GM12864 (cell line): ENCODE data around the gene BCAS3.
"Not testable (repeated sequence)": the region's sequence is repeated elsewhere in the genome, so short reads cannot be mapped to it uniquely, and the experiment has no call there.

ENCODE experiments used
- DNase-seq: peaks from one replicate; pipeline ENCODE4 v3.0.0-alpha.2; 2011; ENCODE audit warnings: low read depth
- H3K4me3 ChIP-seq: 2 replicates; pipeline ENCODE4 v1.5.1; 2011; ENCODE audit warnings: mild to moderate bottlenecking, low read depth, low read length, control low read depth
- CTCF ChIP-seq: IDR thresholded peaks from 2 replicates; pipeline ENCODE4 v1.5.1; 2011; ENCODE audit warnings: low read depth, mild to moderate bottlenecking, moderate library complexity, low read length, control low read depth, inconsistent platforms; ENCODE audit errors: missing control alignments

Gene BCAS3

GRCh38 chr17:60652454-60653247 is 25.0 kb upstream of the BCAS3 start:
- peak; percentile 46 for DNase-seq
- no peak for TF ChIP-seq CTCF
- no peak overlapping the region for H3K4me3 ChIP-seq

- no peak overlapping the region for H3K4me3 ChIP-seq
- DNase-seq = no peak
- no peak for TF ChIP-seq CTCF
These were observed 24.1 kb upstream of the BCAS3 start for GRCh38 chr17:60653569-60653968.

GRCh38 chr17:60656499-60656898 is 21.2 kb upstream of the BCAS3 start:
- no peak for TF ChIP-seq CTCF
- DNase-seq = no peak
- H3K4me3 ChIP-seq = no peak overlapping the region

- TF ChIP-seq CTCF = no peak
- DNase-seq = no peak
- no peak overlapping the region for H3K4me3 ChIP-seq
These were observed 18.5 kb upstream of the BCAS3 start for GRCh38 chr17:60659156-60659555.

- H3K4me3 ChIP-seq = no peak overlapping the region
- DNase-seq = no peak
- no peak for TF ChIP-seq CTCF
These were observed 16.2 kb upstream of the BCAS3 start for GRCh38 chr17:60661489-60661888.

- TF ChIP-seq CTCF = no peak
These were observed 13.6 kb upstream of the BCAS3 start for GRCh38 chr17:60664022-60664421.

GRCh38 chr17:60665602-60666001 is 12.0 kb upstream of the BCAS3 start:
- DNase-seq = no peak
- H3K4me3 ChIP-seq = no peak overlapping the region
- TF ChIP-seq CTCF = no peak

More at GRCh38 chr17:60664022-60664421, 13.6 kb upstream of the BCAS3 start:
- DNase-seq = no peak
- no peak overlapping the region for H3K4me3 ChIP-seq

GRCh38 chr17:60668741-60669140 is 8.9 kb upstream of the BCAS3 start:
- not testable (repeated sequence) for H3K4me3 ChIP-seq, DNase-seq
